Activated naive CD8-positive, alpha-beta T cell treated with anti-CD3 and anti-CD28 coated beads for 36 hours (primary cell): ENCODE results near the gene LAMTOR2. TPM values are rescaled to one million over a fixed set of nuclear protein-coding genes. Genes with fewer than 3 reads are reported as not detected.
A peak's percentile ranks its signal among the peaks of the same experiment; 100 is the strongest.
"Not testable (repeated sequence)": the region's sequence is repeated elsewhere in the genome, so short reads cannot be mapped to it uniquely, and the experiment has no call there.

ENCODE experiments used
- DNase-seq: peaks from one replicate; pipeline ENCODE4 v3.0.0; 2021
- H3K27ac Mint-ChIP-seq: one replicate; pipeline ENCODE4 v1.8.0; 2022; ENCODE audit warnings: mild to moderate bottlenecking, moderate library complexity, mixed read lengths
- H3K27me3 Mint-ChIP-seq: one replicate; pipeline ENCODE4 v1.8.0; 2022; ENCODE audit warnings: mild to moderate bottlenecking, mixed read lengths
- H3K36me3 Mint-ChIP-seq: one replicate; pipeline ENCODE4 v1.8.0; 2021; ENCODE audit warnings: mild to moderate bottlenecking, mixed read lengths
- H3K4me1 Mint-ChIP-seq: one replicate; pipeline ENCODE4 v1.8.0; 2021; ENCODE audit warnings: mixed read lengths
- H3K4me3 Mint-ChIP-seq: one replicate; pipeline ENCODE4 v1.8.0; 2022; ENCODE audit warnings: mild to moderate bottlenecking, moderate library complexity, mixed read lengths
- H3K9me3 Mint-ChIP-seq: one replicate; pipeline ENCODE4 v1.8.0; 2022; ENCODE audit warnings: mixed read lengths
- total RNA-seq, 2 experiments: library from RNA; stranded (reverse); gene quantifications; one replicate each; pipeline ENCODE4 v1.2.3, GENCODE V29; 2021

Gene LAMTOR2
- total RNA-seq, 2 experiments from 2014 or later, result 45.9 to 49.1 TPM

DNA sequence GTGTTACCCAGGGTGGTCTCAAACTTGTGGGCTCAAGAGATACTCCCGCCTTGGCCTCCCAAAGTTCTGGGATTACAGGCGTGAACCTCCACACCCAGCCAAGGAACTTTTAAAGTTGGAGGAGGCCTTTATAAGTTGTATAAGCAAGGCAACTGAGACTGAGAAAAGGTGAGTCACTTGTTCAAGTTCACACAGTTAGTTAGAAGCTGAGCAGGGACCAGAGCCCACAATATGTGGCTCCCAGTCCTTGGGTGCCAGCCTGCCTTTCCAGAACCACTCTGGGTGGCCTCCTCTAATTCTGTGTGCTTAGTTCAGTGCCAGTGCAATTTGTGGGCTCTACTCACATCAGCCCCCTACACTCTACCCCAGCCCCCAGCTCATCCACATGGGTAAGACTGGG is 10.0 kb downstream of the LAMTOR2 start:
- Mint-ChIP-seq H3K27ac (no peak overlapping the region), H3K4me1 (peaks cover 10% of the 10 kb centered on the region), H3K9me3 (no peaks in the 10 kb centered on the region), H3K27me3 (peaks cover 3% of the 10 kb centered on the region), H3K4me3 (no peak overlapping the region), H3K36me3 (no peaks in the 10 kb centered on the region)
- DNase-seq, result no peak

DNA sequence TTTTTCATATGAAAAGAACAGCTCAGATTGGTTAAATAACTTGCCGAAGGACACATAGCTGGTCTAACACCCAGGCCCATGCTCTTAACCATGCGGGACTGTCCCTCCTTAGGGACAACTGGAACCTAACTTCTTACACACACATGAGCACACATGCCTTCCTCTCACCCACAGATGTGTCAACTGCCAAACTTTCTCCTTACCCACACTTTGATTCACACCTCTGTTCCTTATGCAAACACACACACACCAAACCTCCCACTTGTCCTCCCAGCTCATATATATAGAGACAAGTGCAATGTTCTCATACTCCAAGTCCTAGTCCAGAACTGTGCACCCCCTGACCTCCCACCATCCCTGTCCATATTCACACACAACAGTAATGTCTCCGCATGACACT is 10.6 kb downstream of the LAMTOR2 start:
- Mint-ChIP-seq H3K36me3 (no peaks in the 10 kb centered on the region), H3K9me3 (no peaks in the 10 kb centered on the region), H3K4me3 (no peak overlapping the region), H3K27me3 (peaks cover 3% of the 10 kb centered on the region), H3K27ac (no peak overlapping the region), H3K4me1 (peaks cover 10% of the 10 kb centered on the region)
- no peak for DNase-seq

DNA sequence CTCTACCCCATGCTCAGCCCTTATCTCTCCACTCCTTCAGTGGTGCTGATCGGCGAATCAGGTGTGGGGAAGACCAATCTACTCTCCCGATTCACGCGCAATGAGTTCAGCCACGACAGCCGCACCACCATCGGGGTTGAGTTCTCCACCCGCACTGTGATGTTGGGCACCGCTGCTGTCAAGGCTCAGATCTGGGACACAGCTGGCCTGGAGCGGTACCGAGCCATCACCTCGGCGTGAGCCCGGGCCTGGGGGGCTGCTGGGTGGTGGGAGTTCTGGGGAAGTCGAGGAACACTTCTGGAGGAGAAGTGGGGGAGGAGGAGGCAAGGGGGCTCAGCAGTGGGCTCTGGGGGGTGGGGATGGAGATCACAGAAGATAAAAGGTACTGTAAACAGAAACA is 11.3 kb downstream of the LAMTOR2 start:
- H3K9me3 Mint-ChIP-seq, result no peaks in the 10 kb centered on the region
- no peak for DNase-seq
- no peaks in the 10 kb centered on the region for H3K36me3 Mint-ChIP-seq
- peaks cover 10% of the 10 kb centered on the region for H3K4me1 Mint-ChIP-seq
- peaks cover 3% of the 10 kb centered on the region for H3K27me3 Mint-ChIP-seq
- no peak overlapping the region for H3K27ac Mint-ChIP-seq
- no peak overlapping the region for H3K4me3 Mint-ChIP-seq

DNA sequence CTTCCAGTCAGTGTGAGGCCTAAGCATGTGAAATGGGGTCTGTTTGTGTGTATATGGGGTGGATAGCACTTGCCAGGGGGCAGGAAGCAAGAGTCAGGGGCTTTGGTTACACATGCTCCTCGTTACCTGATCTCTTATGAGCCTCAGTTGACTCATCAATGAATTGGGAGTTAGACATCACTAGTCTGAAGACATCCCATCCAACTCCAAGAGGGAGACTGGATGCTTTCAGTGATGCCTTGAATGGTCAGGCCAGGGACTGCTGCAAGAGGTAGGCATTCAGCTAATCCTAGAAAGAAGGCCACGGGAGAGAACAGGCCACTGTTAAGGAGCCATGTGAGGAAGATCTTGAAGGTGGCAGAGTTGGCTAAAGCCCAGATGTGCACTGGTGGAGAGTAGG is 12.7 kb downstream of the LAMTOR2 start:
- Mint-ChIP-seq H3K27me3 (peaks cover 3% of the 10 kb centered on the region), H3K36me3 (no peaks in the 10 kb centered on the region), H3K4me3 (no peak overlapping the region), H3K9me3 (no peaks in the 10 kb centered on the region), H3K27ac (peak overlapping the region; percentile 64), H3K4me1 (peaks cover 10% of the 10 kb centered on the region)
- DNase-seq, result no peak

DNA sequence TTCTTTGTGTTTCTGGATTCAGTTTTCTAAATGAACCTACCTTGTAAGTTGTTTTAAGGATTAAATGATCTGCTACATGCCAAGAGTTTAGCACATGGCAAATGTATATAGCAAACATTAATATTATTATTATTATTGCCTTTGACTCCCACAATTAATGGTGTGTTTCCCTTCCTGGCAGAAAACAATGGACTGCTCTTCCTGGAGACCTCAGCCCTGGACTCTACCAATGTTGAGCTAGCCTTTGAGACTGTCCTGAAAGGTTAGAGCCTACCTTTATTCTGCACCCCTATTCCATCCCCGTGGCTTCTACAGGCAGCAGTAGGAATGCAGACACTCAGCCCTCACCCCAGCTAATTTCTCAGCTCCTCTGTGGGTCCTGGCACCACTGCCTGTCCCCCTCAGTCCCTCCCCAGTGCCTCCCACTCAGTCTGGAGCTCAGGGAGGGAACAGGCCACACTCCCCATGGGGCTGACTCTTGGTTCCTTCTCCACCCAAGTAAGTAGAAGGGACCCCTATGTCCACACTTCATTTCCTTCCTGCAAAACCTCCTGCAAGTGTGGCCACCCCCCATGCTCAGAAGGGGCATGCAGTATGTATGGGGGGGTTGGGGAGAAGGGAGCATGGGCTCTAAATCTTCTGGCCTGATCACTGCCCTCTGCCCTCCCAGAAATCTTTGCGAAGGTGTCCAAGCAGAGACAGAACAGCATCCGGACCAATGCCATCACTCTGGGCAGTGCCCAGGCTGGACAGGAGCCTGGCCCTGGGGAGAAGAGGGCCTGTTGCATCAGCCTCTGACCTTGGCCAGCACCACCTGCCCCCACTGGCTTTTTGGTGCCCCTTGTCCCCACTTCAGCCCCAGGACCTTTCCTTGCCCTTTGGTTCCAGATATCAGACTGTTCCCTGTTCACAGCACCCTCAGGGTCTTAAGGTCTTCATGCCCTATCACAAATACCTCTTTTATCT is 15.2 kb downstream of the LAMTOR2 start:
- Mint-ChIP-seq H3K27ac (no peak overlapping the region), H3K27me3 (peaks cover 3% of the 10 kb centered on the region), H3K4me1 (peaks cover 10% of the 10 kb centered on the region), H3K36me3 (no peaks in the 10 kb centered on the region), H3K4me3 (no peak overlapping the region), H3K9me3 (no peaks in the 10 kb centered on the region)
- no peak for DNase-seq

DNA sequence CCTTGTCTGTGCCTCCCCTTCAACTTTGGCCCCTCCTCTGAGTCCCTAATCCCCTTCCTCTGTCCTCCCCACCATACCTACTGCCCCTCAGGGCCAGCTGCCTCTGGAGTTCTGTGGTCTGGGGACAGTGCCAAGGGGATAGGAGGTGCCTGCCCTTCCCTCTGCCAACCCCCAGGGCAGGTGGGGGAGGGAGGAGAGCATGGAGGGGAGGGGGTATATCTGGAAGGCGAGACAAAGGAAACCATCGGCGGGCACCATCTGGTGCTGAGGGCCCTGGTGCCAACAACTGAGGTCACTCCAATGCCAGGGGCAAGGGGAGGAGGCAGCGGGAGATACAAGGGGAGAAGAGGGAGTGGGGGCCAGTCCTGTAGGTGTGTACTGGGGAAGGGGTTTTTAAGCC is 16.0 kb downstream of the LAMTOR2 start:
- no peaks in the 10 kb centered on the region for H3K9me3 Mint-ChIP-seq
- peaks cover 3% of the 10 kb centered on the region for H3K27me3 Mint-ChIP-seq
- no peak overlapping the region for H3K27ac Mint-ChIP-seq
- H3K36me3 Mint-ChIP-seq, result no peaks in the 10 kb centered on the region
- H3K4me1 Mint-ChIP-seq, result peaks cover 4% of the 10 kb centered on the region
- no peak overlapping the region for H3K4me3 Mint-ChIP-seq
- DNase-seq, result no peak

DNA sequence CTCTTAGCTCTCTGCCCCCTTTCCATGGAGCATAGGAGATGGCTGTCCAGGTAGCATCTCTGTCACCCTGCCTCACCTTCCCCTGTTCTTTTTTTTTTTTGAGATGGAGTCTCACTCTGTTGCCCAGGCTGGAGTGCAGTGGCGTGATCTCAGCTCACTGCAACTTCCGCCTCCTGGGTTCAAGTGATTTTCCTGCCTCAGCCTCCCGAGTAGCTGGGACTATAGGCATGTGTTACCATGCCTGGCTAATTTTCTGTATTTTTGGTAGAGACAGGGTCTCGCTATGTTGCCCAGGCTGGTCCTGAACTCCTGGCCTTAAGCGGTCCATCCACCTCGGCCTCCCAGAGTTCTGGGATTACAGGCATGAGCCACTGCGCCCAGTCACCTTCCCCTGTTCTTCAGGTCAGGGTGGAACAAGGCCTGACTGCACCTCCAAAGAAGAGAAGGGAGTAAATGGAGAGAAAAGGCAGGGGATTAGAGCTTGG is 16.8 kb downstream of the LAMTOR2 start:
- not testable (repeated sequence) for H3K36me3 Mint-ChIP-seq, H3K9me3 Mint-ChIP-seq, H3K27me3 Mint-ChIP-seq, H3K4me3 Mint-ChIP-seq, H3K27ac Mint-ChIP-seq, H3K4me1 Mint-ChIP-seq, DNase-seq

DNA sequence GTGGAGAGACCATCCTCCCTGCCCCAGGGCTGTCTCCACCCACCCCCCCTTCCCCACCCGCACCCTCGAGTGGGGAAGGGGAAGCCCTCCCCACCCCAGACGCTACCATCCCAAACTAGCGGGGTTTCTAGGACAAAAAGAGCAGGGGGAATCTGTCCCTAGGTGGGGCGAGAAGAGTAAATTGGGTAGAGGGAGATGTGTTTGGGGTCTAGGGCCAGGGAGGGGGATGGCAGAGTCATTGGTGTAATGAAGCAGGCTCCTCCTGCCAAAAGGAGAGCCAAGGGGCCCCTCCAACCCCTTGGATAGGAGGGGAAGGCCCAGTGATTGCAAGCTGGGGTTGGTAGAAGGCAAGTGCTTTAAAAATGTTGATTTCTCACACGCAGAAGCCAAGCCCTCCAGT is 17.7 kb downstream of the LAMTOR2 start:
- Mint-ChIP-seq H3K4me3 (no peak overlapping the region), H3K4me1 (no peaks in the 10 kb centered on the region), H3K9me3 (no peaks in the 10 kb centered on the region), H3K27ac (no peak overlapping the region), H3K36me3 (no peaks in the 10 kb centered on the region), H3K27me3 (peaks cover 2% of the 10 kb centered on the region)
- no peak for DNase-seq

DNA sequence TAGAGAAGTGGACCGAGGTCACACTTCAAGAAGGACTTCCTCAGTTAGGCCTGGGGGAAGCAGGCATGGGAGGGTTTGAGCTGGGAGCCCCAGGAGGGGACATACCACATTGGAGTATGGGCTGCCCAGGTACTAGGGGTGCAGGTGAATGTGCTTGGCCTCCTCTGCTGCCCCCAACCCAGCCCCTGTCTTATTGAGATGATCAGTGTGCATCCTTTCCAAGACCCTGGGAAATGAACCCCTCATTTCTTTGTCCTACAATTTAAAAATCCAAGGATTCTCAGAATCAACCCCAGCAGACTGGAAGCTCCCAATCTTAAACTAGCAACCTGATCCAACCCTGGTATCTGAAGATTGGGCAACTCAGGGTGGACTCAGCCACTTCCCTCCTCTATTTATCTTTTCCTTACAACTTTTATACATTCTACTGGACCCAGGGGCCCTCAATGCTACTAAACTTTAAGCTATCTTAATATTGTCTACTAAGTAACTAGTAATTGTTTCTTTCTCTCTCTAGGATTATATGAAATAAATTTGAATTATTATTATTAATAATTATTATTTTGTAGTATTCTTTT is 18.6 kb downstream of the LAMTOR2 start:
- no peaks in the 10 kb centered on the region for H3K27me3 Mint-ChIP-seq
- no peaks in the 10 kb centered on the region for H3K9me3 Mint-ChIP-seq
- no peaks in the 10 kb centered on the region for H3K36me3 Mint-ChIP-seq
- DNase-seq, result no peak
- H3K4me1 Mint-ChIP-seq, result no peaks in the 10 kb centered on the region
- no peak overlapping the region for H3K4me3 Mint-ChIP-seq
- H3K27ac Mint-ChIP-seq, result no peak overlapping the region

DNA sequence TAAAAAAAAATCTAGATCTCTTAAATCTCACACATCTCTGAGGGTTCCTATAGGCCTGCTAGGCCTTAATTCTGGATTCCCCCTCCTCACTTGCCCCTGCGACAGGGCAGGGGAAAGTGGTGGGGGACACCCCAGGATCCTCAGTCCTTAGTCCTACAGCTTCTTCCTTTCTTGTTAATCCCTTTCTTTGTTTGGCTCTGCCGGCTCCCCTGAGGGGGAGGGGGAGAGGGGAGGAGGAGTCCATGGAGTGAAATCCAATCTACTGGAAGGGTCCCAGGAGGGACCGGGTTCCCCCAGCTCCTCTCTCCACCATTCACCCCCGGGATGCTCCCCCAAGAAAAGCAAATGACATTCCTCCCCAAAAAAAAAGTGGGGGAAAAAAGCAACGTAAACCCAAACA is 19.2 kb downstream of the LAMTOR2 start:
- Mint-ChIP-seq H3K4me3 (no peak overlapping the region), H3K27me3 (no peaks in the 10 kb centered on the region), H3K36me3 (no peaks in the 10 kb centered on the region), H3K27ac (no peak overlapping the region), H3K9me3 (no peaks in the 10 kb centered on the region), H3K4me1 (no peaks in the 10 kb centered on the region)
- no peak for DNase-seq

DNA sequence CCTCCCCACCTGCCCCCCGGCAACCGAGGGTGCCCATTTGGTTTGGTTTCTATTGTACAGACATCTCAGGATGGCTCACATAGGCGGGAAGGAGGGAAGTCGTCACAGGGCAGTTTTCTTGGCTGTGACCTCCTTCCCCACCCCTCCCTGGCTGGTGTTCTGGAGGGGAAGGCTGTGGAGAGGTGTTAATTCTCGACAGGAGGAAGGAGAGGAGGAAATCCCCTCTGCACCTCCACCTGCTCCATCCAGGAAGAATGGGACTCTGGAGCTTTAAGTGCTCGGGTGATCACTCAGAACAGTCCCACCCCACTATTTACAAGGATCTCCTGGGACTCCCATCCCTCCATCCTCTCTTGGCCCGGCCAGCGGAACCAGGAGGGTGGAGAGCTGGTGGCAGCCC is 20.1 kb downstream of the LAMTOR2 start:
- Mint-ChIP-seq H3K4me3 (no peak overlapping the region), H3K36me3 (no peaks in the 10 kb centered on the region), H3K27me3 (no peaks in the 10 kb centered on the region), H3K27ac (no peak overlapping the region), H3K4me1 (no peaks in the 10 kb centered on the region), H3K9me3 (no peaks in the 10 kb centered on the region)
- DNase-seq, result no peak

DNA sequence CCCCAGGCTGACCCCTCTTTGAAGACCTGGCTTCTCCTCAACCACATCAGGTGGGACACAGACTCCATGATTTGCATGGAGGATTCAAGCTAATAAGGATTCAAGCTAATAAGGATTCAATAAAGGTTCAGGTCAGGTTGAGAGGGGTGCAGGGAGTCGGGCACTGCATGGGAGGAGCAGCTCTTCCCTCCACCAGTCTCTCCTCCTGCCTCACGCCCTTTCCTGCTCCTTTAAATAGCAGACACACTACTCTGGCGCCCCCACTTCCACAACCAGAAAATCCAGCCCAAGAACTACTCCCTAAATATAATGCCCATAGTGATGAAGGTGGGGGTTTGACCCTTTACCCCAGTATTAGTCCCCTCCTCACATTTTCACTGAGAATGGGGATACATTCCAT is 20.6 kb downstream of the LAMTOR2 start:
- Mint-ChIP-seq H3K9me3 (no peaks in the 10 kb centered on the region), H3K36me3 (no peaks in the 10 kb centered on the region), H3K27ac (no peak overlapping the region), H3K4me3 (no peak overlapping the region), H3K4me1 (no peaks in the 10 kb centered on the region), H3K27me3 (no peaks in the 10 kb centered on the region)
- no peak for DNase-seq

DNA sequence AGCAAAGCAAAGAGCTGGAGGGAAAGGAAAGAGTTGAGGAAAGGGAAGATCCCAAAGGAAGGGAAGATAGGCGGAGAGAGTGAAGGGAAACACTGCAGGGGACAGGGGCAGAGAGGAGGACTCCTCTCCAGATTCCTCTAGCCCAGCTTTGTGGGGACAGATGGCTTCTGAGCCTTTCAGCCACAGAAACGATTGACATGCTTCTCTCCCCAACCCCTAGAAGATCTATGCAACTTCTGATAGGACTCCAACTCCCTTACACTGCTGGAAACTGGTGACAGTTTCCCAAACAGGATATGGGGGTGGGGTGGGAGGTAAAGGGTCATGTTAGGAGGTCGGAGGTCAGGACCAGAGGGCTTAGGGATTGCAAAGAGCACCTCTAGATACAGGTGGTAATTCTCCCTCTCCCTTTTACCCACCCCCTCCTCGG is 21.2 kb downstream of the LAMTOR2 start:
- H3K4me1 Mint-ChIP-seq, result no peaks in the 10 kb centered on the region
- no peak for DNase-seq
- H3K27me3 Mint-ChIP-seq, result no peaks in the 10 kb centered on the region
- no peaks in the 10 kb centered on the region for H3K9me3 Mint-ChIP-seq
- no peaks in the 10 kb centered on the region for H3K36me3 Mint-ChIP-seq
- H3K4me3 Mint-ChIP-seq, result peak overlapping the region; percentile 33
- H3K27ac Mint-ChIP-seq, result no peak overlapping the region

DNA sequence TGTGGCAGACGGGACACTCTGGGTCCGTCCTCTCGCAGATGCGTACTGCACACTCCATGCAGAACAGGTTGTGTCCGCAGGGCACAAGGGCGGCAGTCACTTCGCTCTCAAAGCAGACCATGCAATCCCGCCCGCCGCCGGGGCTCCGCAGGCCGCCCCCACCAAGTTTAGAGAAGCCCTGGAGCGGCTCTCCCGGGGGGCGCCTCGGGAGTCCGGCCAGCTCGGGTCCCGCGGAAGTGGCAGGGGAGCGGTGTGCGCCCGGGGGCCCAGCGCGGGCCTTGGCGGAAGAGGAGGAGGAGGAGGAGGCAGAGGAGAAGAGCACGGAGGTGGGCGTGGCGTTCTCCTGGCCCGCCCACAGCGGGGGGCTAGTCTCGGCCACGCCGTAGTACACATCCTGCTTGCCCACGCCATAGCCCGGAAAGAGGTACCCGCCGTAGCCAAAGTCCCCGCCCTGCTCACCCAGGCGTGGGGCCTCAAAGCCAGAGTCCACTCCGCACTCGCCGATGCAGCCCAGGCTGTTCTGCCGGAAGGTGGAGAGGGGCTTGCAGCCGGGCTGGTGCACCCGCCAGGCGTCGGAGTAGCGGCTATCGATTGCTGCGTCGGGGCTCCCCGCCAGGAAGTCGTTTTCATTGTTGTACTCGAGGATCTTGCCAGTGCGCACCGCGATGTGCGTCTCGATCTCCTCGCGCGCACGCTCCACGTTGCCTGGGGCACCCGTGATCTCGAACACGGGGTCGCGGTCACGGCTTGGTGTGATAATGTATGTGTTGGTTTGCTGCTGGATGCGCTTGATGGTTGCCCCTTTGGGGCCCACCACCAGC is 22.2 kb downstream of the LAMTOR2 start:
- no peak for DNase-seq
- Mint-ChIP-seq H3K36me3 (no peaks in the 10 kb centered on the region), H3K27me3 (peaks cover 5% of the 10 kb centered on the region), H3K9me3 (no peaks in the 10 kb centered on the region), H3K4me1 (no peaks in the 10 kb centered on the region), H3K27ac (no peak overlapping the region), H3K4me3 (no peak overlapping the region)

DNA sequence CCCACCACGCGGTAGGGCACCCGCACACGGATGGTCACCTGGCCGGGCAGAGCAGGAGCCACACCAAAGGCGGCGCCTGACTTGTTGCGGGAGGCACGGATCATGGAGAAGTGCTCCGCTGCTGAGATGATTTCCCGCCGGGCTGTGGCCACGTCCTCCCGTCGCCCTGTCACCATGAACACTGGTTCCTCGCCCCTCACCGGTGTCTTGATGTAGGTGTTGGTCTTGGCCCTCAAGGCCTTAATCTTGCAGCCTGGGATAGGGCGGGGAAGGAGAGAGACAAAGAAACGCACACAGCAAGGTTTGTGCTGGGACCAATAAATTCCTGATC is 22.8 kb downstream of the LAMTOR2 start:
- no peaks in the 10 kb centered on the region for H3K9me3 Mint-ChIP-seq
- H3K36me3 Mint-ChIP-seq, result no peaks in the 10 kb centered on the region
- H3K4me1 Mint-ChIP-seq, result no peaks in the 10 kb centered on the region
- no peak overlapping the region for H3K4me3 Mint-ChIP-seq
- peaks cover 5% of the 10 kb centered on the region for H3K27me3 Mint-ChIP-seq
- no peak overlapping the region for H3K27ac Mint-ChIP-seq
- DNase-seq, result no peak
